RPMI7951 (cell line): ENCODE results near the gene MORN1. TPM values are rescaled to one million over a fixed set of nuclear protein-coding genes. Genes with fewer than 3 reads are reported as not detected.
A peak's percentile ranks its signal among the peaks of the same experiment; 100 is the strongest.

Source experiments
- DNase-seq: peaks from one replicate; pipeline ENCODE4 v3.0.0-alpha.2; 2012; ENCODE audit warnings: low read depth
- total RNA-seq: library from RNA; depleted of rRNA; stranded (reverse); fragments of >200 nt; shearing (Covaris generic); gene quantifications from 2 replicates; pipeline ENCODE4 v1.2.3, GENCODE V29; 2014

The MORN1 gene
- total RNA-seq, 1 experiment from 2014 or later: 8.3 TPM

GRCh38 chr1:2419416-2419815, 28.1 kb upstream of the MORN1 start:
- no peak for DNase-seq

GRCh38 chr1:2418791-2419320, 27.5 kb upstream of the MORN1 start:
- DNase-seq: no peak

GRCh38 chr1:2417833-2418225, 26.5 kb upstream of the MORN1 start:
- DNase-seq: no peak

DNA sequence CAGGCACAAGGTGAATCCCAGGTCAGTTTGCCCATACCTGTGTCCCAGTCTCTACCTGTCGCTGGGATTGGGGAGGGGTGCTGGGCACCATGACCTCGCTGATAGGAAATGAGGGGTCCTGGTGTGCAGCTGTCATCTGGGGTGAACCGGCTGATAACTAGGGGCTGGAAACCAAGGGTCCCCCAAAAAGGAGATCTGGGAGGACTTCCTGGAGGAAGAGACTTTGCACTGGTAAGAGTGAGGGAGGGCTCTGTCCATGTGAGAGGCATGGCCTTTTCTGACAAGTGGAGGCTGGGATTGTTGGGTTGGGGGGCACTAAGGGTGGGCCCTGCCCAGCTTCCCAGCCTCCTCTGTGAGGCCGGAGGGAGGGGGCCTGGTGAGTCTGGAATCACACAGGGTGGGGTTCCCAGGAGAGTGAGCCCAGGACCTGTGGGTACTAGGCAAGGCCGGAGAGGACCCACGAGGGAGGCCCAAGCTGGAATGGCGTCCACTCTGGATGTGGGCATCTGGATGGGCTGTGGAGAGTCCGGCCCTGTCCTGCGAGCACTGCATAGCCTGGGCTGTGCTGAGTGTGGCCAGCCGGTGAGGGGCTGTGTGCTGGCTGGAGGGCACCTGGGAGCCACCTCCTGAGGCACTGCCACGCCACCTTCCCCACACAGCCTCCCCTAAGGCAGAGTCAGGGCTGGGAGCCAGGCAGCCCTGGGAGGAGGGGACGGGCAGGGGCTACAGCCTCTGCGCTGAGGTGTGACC, 25.9 kb upstream of the MORN1 start:
- DNase-seq: no peak

DNA sequence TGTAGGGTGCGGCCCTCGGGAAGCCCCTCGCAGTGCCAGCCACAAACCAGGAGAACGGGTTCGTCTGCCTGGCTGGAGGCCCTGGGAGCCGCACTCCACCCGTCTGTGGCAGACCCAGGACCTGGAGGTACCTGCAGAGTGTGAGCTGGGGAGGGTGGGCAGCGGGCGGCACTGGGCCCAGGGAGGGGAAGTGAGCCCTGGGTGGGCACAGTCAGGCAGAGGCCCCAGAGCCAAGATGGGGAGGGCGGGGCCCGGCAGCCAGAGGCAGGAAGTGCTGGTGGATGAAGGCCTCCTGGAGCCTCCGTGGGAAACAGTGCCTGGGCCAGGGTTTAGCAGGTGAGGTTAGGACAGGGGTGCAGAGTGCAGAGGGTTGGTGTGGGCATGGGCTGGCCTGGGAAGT, 25.0 kb upstream of the MORN1 start:
- DNase-seq: no peak

DNA sequence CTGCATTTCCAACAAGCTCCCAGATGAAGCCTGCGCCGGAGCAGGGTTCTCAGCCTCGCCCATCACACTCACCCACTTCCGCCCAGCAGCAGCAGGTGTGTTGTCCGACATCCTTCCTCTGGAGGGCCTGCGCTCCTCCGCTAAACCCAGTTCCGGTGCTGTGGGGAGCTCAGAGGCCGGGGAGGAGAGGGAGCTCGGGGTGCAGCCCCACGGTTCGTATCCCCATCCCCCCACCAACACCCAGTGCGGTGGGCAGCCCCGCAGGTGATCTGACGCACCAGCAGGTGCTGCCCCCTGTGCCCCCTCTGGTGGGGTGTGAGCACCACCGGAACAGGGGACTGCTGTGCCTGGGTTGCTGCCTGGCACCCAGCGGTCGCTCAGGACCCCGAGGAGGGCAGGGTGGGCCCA, 24.5 kb upstream of the MORN1 start:
- DNase-seq: no peak

DNA sequence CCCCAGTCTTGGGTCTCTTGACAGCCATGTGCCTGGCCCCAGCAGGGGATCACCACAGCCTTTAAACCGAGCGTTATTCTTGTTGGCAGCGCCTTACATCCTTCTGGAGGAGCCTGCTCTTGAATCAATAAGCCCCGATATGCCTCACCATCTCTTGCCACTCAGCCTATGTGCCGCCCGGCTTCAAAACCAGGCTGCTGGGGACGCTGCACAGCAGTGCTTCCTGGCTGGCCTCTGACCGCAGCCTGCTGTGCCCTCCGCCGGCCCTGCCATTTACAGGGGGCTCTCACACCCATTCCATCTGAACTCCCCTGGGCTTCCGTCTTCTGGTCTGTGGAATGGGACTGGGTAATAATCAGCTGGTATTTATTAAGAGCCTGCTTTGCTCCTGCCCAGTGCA, 24.0 kb upstream of the MORN1 start:
- no peak for DNase-seq

DNA sequence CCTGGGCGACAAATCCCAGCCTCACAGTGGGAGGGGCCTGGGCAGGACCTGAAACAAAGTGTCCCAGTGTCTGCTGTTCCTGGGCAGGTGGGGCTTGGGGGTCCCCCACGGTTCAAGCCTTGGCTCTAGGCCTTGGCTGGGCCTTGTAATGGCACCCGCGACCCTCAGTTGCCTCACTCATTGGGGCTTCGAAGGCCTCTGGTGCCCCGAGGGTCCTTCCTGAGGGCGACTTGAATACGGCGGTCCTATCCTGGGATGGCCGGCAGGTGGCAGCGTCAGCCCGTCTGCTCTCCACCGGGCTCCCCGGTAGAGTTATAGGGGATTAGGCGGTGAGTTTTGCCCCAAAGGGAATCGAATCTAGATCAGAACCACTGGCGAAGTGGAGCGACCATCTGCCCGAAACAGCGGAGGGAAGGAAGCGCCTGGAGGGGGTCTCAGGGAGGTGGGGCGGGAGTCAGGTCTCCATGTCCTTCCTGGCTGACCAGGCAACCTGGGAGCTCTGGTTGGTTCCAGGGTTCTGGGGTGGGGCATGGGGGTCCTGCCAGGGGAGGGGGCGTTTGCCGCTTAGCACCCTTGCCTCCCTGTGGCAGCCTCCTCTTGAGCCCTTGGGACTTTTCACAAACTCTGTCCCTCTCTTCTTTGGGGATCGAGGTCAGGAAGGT, 23.1 kb upstream of the MORN1 start:
- peak; percentile 61 for DNase-seq

- no peak for DNase-seq
Measured at GRCh38 chr1:2413495-2414296, 22.3 kb upstream of the MORN1 start.

GRCh38 chr1:2412773-2413494, 21.6 kb upstream of the MORN1 start:
- no peak for DNase-seq

DNA sequence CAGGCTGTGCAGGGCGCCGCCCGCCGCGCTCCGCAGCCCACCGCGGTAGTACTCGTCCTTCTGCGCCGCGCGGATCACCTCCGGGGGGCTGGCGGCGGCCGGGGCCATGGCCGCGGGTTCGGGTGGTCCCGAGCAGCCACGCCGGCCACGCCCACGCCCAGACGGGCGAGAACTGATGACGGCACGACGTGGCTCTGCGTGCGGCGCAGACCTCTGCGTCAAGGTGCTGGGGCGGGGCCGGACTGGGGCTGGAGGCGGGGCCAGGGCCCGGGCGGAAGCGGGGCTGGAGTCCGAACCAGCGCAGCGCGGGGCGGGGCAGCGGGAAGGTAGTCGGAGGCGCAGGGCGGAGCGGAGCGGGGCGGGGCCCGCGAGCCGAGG, 21.0 kb upstream of the MORN1 start, which contains the start of gene PEX10:
Gene PEX10, minus strand, starts transcription at position 170 of the 378 bp plus-strand sequence. Its CDS starts 62 bp downstream, at position 108.
- peak; percentile 93 for DNase-seq

GRCh38 chr1:2411801-2412394, 20.5 kb upstream of the MORN1 start:
- no peak for DNase-seq

DNA sequence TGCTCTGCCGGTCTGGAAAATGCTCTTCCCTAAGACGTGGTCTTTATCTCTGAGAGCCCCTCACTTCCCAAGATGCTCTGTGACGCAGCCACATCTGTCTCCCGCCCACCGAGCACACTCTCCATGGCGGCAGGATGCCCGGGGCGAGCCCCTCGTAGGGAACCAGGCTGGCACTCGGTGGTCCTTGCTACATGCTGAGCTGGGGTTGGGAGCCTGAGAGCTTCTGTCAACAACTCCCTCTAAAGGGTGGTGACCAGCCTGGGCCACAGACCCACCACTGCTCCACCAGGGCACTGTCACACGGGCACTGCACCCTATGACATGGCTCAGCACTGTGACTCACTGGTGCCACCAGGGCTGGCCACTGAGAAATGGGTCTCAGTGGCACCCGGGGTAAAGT, 18.4 kb upstream of the MORN1 start:
- no peak for DNase-seq

DNA sequence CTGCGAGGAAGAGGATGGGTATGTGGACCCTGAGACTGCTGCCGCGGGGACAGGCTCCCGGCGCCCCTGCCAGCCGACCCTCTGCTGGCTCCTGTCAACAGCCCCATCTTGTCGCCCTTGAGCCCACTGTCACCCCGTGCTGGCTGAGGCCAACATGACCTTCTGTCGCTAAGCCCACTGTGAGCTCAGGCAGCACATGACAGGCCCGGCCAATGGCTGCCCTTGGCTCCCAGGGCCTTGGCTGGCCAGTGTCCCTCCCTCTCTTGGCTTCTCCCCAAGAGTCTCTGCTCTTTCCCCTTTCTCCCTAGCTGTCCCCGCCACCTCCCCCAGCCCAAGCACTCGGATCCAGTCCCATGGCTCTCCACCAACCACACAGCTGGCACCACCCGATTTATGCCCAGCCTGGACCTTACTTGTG, 17.5 kb upstream of the MORN1 start:
- DNase-seq: no peak

- no peak for DNase-seq
Measured at GRCh38 chr1:2408456-2408855, 17.1 kb upstream of the MORN1 start.

GRCh38 chr1:2407991-2408275, 16.6 kb upstream of the MORN1 start:
- DNase-seq: no peak

DNA sequence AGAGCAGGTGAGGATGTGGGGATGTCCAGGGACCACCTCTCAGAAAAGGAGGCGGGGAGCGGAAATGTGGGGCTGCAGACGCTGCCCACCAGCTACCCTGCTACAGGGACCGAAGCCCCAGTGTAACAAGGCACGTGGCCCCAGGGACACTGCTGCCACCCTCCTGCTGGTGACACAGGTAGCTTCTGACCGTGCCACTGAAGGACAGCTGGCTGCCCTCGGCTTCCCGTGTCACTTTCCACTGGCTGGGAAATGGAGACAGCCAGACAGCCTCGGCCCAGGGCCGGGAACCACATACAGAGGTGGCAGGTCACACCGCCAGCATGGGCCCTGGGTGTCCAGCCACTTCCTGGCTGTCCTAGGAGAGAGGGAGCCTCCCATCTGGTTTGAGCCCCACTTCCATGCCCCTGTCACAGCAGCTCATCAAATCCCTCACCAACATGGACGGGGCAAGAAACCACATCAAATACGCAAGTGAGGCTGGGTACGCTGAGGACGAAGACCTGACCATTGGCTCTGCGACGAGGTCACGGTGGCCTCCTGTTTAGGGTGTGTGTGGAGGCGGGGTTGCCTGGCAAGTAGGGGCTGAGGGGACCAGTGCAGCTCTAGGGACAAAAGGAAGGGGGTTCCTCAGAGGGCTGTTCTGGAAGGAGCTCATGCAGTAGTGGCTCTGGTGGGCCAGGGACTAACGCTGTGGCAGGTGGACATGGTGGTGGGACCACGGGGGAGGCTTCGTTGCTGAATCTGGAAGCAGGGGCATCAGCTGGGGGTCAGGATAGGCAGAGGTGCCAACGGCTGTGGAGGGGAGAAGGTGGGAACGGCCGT, 16.0 kb upstream of the MORN1 start:
- no peak for DNase-seq

GRCh38 chr1:2406451-2407041, 15.2 kb upstream of the MORN1 start:
- DNase-seq: no peak

DNA sequence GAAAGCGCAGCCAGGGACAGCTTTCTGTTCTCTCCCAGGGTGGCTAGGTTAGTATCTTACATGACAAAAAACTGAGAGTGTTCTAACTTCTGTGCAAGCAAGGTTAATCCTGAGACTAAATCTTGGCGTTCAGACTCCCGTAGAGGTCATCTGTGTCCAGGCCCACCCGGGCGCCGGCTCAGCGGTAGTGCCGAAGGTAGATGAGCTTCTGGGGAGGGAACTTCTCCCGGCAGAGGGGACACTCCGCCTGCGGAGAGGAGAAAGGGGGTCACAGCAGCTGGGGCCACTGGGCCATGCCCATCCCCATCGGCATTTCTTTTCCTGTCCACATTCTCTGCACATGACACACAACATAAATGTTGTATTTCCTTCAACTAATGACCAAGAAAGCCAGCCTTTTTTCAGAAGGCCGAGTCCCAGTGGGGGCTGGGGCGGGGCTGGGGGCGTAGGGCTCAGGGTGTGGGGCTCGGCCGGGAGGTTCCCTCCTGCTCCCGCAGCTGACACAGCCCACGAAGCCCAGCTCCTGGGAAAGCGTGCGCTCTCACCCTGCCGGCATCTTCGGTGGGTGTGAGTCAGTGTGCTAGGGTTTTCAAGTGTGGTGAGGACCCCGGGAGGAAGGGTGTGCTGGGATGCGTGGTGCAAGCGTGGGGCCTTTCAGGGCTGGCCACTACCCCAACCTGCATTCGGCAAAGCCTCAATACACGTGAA, 14.4 kb upstream of the MORN1 start:
- DNase-seq: no peak
